ENCODE results near the gene FAM20C. TPM values are rescaled to one million over a fixed set of nuclear protein-coding genes. Genes with fewer than 3 reads are reported as not detected.

The FAM20C gene
- total and polyA plus RNA-seq, 7 donors: 3.0 to 51.3 (median 21.0) TPM

GRCh38 chr7:252981-253380 is 60.6 kb downstream of the FAM20C start:
- Histone ChIP-seq H3K36me3 (peaks cover 19 to 97% (median 59%) of the 10 kb centered on the region in 4 donors), H3K4me1 (no peaks in the 10 kb centered on the region), H3K4me3 (no peak overlapping the region), H3K27ac (no peak overlapping the region), H3K9me3 (no peaks in the 10 kb centered on the region), H3K27me3 (no peaks in the 10 kb centered on the region)
- 93 to 96% methylated on average over 22 of the region's 22 CpGs for WGBS, 2 donors
- no peak for DNase-seq
- intact Hi-C loops (cut with DNase I): no loop called here
- no peak for TF ChIP-seq EP300 (IDR thresholded peaks at IDR 0.05)
- TF ChIP-seq CTCF (IDR thresholded peaks at IDR 0.05): no peak
- TF ChIP-seq POLR2A (IDR thresholded peaks at IDR 0.05): no peak
- TF ChIP-seq POLR2AphosphoS5 (IDR thresholded peaks at IDR 0.05): no peak

GRCh38 chr7:253581-254336 is 61.4 kb downstream of the FAM20C start:
- H3K4me3 ChIP-seq: no peak overlapping the region
- DNase-seq: no peak
- 95% methylated on average over 41 of the region's 41 CpGs for WGBS, 2 donors
- H3K4me1 ChIP-seq: no peaks in the 10 kb centered on the region
- H3K27ac ChIP-seq: no peak overlapping the region
- intact Hi-C loops (cut with DNase I): no loop called here
- peaks cover 22 to 95% (median 57%) of the 10 kb centered on the region in 4 donors for H3K36me3 ChIP-seq
- H3K27me3 ChIP-seq: no peaks in the 10 kb centered on the region
- H3K9me3 ChIP-seq: no peaks in the 10 kb centered on the region
- TF ChIP-seq CTCF (IDR thresholded peaks at IDR 0.05) (no peak), EP300 (IDR thresholded peaks at IDR 0.05) (no peak)

GRCh38 chr7:254337-255037 is 62.1 kb downstream of the FAM20C start:
- Histone ChIP-seq H3K27ac (no peak overlapping the region), H3K9me3 (no peaks in the 10 kb centered on the region), H3K4me3 (no peak overlapping the region), H3K27me3 (no peaks in the 10 kb centered on the region), H3K36me3 (peaks cover 26 to 95% (median 59%) of the 10 kb centered on the region in 4 donors), H3K4me1 (no peaks in the 10 kb centered on the region)
- TF ChIP-seq EP300 (IDR thresholded peaks at IDR 0.05) (no peak), POLR2A (IDR thresholded peaks at IDR 0.05) (no peak), POLR2AphosphoS5 (IDR thresholded peaks at IDR 0.05) (no peak), CTCF (IDR thresholded peaks at IDR 0.05) (no peak)
- DNase-seq: no peak
- 93 to 95% methylated on average over 31 of the region's 31 CpGs for WGBS, 2 donors
- intact Hi-C loops (cut with DNase I): no loop called here

- Histone ChIP-seq H3K4me1 (no peaks in the 10 kb centered on the region), H3K27ac (no peak overlapping the region), H3K27me3 (no peaks in the 10 kb centered on the region), H3K9me3 (no peaks in the 10 kb centered on the region), H3K4me3 (no peak overlapping the region), H3K36me3 (peaks cover 30 to 95% (median 64%) of the 10 kb centered on the region in 4 donors)
- TF ChIP-seq EP300 (IDR thresholded peaks at IDR 0.05) (no peak), POLR2A (IDR thresholded peaks at IDR 0.05) (no peak), CTCF (IDR thresholded peaks at IDR 0.05) (no peak), POLR2AphosphoS5 (IDR thresholded peaks at IDR 0.05) (no peak)
- intact Hi-C loops (cut with DNase I): no loop called here
- 96% methylated on average over 19 of the region's 19 CpGs for WGBS, 2 donors
- no peak for DNase-seq
These were observed 62.7 kb downstream of the FAM20C start for GRCh38 chr7:255038-255435.
